WTC11 (cell line): ENCODE results near the gene MORC1. TPM values are rescaled to one million over a fixed set of nuclear protein-coding genes. Genes with fewer than 3 reads are reported as not detected.

Experiments used
- ATAC-seq: fragments of 200-7000 bp; cut with Tn5 transposase; 2 replicates; pipeline ENCODE4 v1.10.0; 2021; ENCODE audit warnings: mild to moderate bottlenecking, moderate library complexity
- CTCF ChIA-PET: fragments of 300-600 bp; sonication (Branson Sonifier 250); formaldehyde crosslinking; loops from one replicate; lab custom pipeline; 2021; ENCODE audit warnings: antibody characterized with exemption; lab: Charles Lee
- POLR2A ChIA-PET: fragments of 350-600 bp; sonication (Branson Sonifier 250); formaldehyde crosslinking; loops from one replicate; lab custom pipeline; 2021; ENCODE audit warnings: antibody characterized with exemption; lab: Charles Lee
- DNase-seq: peaks from one replicate; pipeline ENCODE4 v3.0.0; 2021; ENCODE audit warnings: low spot score
- H3K27ac Mint-ChIP-seq: 2 replicates; pipeline ENCODE4 v1.8.0; 2021; ENCODE audit warnings: mixed read lengths
- H3K27me3 Mint-ChIP-seq: 2 replicates; pipeline ENCODE4 v1.8.0; 2021; ENCODE audit warnings: low read depth, mild to moderate bottlenecking, moderate library complexity, mixed read lengths
- H3K36me3 Mint-ChIP-seq: 2 replicates; pipeline ENCODE4 v1.8.0; 2021; ENCODE audit warnings: mixed read lengths
- H3K4me1 Mint-ChIP-seq: 2 replicates; pipeline ENCODE4 v1.8.0; 2022; ENCODE audit warnings: mixed read lengths
- H3K4me3 Mint-ChIP-seq: 2 replicates; pipeline ENCODE4 v1.8.0; 2021; ENCODE audit warnings: mild to moderate bottlenecking, moderate library complexity, mixed read lengths
- H3K9me3 Mint-ChIP-seq: 2 replicates; pipeline ENCODE4 v1.8.0; 2021; ENCODE audit warnings: mixed read lengths
- ATF1 ChIP-seq: sonication (generic); formaldehyde crosslinking; IDR thresholded peaks from 2 replicates; pipeline ENCODE4 v1.8.1; 2023; ENCODE audit warnings: mild to moderate bottlenecking, moderate library complexity, missing genetic modification reagents
- CTCF ChIP-seq: fragments of 200-600 bp; IDR thresholded peaks from 2 replicates; pipeline ENCODE4 v1.8.0; 2022; ENCODE audit warnings: antibody characterized with exemption
- ERG ChIP-seq: fragments of 250-450 bp; sonication (Bioruptor Pico); IDR thresholded peaks from 2 replicates; pipeline ENCODE4 v1.8.0; 2021; ENCODE audit warnings: mild to moderate bottlenecking
- HMGXB4 ChIP-seq: sonication (generic); formaldehyde crosslinking; IDR thresholded peaks from 2 replicates; pipeline ENCODE4 v1.8.1; 2023; ENCODE audit warnings: mild to moderate bottlenecking, moderate library complexity, missing genetic modification reagents
- IRF1 ChIP-seq: sonication (generic); formaldehyde crosslinking; IDR thresholded peaks from 2 replicates; pipeline ENCODE4 v1.8.0; 2023; ENCODE audit warnings: missing genetic modification reagents
- JUN ChIP-seq: sonication (generic); formaldehyde crosslinking; IDR thresholded peaks from 2 replicates; pipeline ENCODE4 v1.8.0; 2023; ENCODE audit warnings: mild to moderate bottlenecking, missing genetic modification reagents
- KAT7 ChIP-seq: sonication (generic); formaldehyde crosslinking; IDR thresholded peaks from 2 replicates; pipeline ENCODE4 v1.8.1; 2023; ENCODE audit warnings: missing genetic modification reagents, mild to moderate bottlenecking, borderline replicate concordance
- MAX ChIP-seq: sonication (generic); formaldehyde crosslinking; IDR thresholded peaks from 2 replicates; pipeline ENCODE4 v1.8.0; 2022; ENCODE audit warnings: mild to moderate bottlenecking, missing genetic modification reagents
- NFYB ChIP-seq: sonication (generic); formaldehyde crosslinking; conservative IDR thresholded peaks from 2 replicates; pipeline ENCODE4 v1.8.0; 2022; ENCODE audit warnings: low read depth, missing genetic modification reagents
- PRDM15 ChIP-seq: sonication (generic); formaldehyde crosslinking; IDR thresholded peaks from 2 replicates; pipeline ENCODE4 v1.8.0; 2022; ENCODE audit warnings: missing genetic modification reagents
- TCF7 ChIP-seq: sonication (generic); formaldehyde crosslinking; IDR thresholded peaks from 2 replicates; pipeline ENCODE4 v1.8.0; 2022; ENCODE audit warnings: mild to moderate bottlenecking, low read depth, missing genetic modification reagents, moderate library complexity
- ZBTB43 ChIP-seq: sonication (generic); formaldehyde crosslinking; IDR thresholded peaks from 2 replicates; pipeline ENCODE4 v1.8.1; 2023; ENCODE audit warnings: mild to moderate bottlenecking, missing genetic modification reagents
- ZNF232 ChIP-seq: sonication (generic); formaldehyde crosslinking; IDR thresholded peaks from 2 replicates; pipeline ENCODE4 v1.8.0; 2022; ENCODE audit warnings: mild to moderate bottlenecking, missing genetic modification reagents
- total RNA-seq: library from RNA; stranded (reverse); gene quantifications from 3 replicates; pipeline ENCODE4 v1.2.3, GENCODE V29; 2021

MORC1 gene
- total RNA-seq, 1 experiment from 2014 or later, result not detected

- H3K4me1 Mint-ChIP-seq, result no peaks in the 10 kb centered on the region
- no peak for DNase-seq
- H3K27me3 Mint-ChIP-seq, result no peaks in the 10 kb centered on the region
- no peak overlapping the region for H3K27ac Mint-ChIP-seq
- peak; percentile 52 for ATAC-seq
- no peak overlapping the region for H3K4me3 Mint-ChIP-seq
- TF ChIP-seq TCF7 (no peak), ERG (CRISPR knock-in tag) (no peak), IRF1 (CRISPR knock-in tag) (no peak)
- ChIA-PET CTCF (interaction anchor here (1.4 to 2.0 kb wide), 2 partner anchors 19 to 219 kb away, joined by 3 to 17 read pairs; no protein-coding TSS in a partner anchor), POLR2A (no interaction called here)
- no peaks in the 10 kb centered on the region for H3K9me3 Mint-ChIP-seq
- H3K36me3 Mint-ChIP-seq, result no peaks in the 10 kb centered on the region
These were observed 112.5 kb downstream of the MORC1 start for GRCh38 chr3:109005443-109005842.

GRCh38 chr3:108998436-108998835, 119.5 kb downstream of the MORC1 start:
- DNase-seq (no peak), ATAC-seq (no peak)
- Mint-ChIP-seq H3K4me1 (no peaks in the 10 kb centered on the region), H3K36me3 (no peaks in the 10 kb centered on the region), H3K9me3 (no peaks in the 10 kb centered on the region), H3K27me3 (no peaks in the 10 kb centered on the region), H3K4me3 (no peak overlapping the region), H3K27ac (no peak overlapping the region)
- POLR2A ChIA-PET, result no interaction called here
- no peak for TF ChIP-seq NFYB (CRISPR knock-in tag)
- CTCF ChIA-PET, result interaction anchor here (1.2 kb wide), 1 partner anchor 25 kb away, joined by 4 read pairs; no protein-coding TSS in a partner anchor

- Mint-ChIP-seq H3K27me3 (no peaks in the 10 kb centered on the region), H3K4me1 (no peaks in the 10 kb centered on the region)
- POLR2A ChIA-PET, result no interaction called here
These were observed 132.1 kb downstream of the MORC1 start for GRCh38 chr3:108985844-108986243.

GRCh38 chr3:108983051-108983450, 134.9 kb downstream of the MORC1 start:
- H3K4me3 Mint-ChIP-seq, result no peak overlapping the region
- no peaks in the 10 kb centered on the region for H3K27me3 Mint-ChIP-seq
- H3K4me1 Mint-ChIP-seq, result no peaks in the 10 kb centered on the region
- DNase-seq (no peak), ATAC-seq (no peak)
- no peaks in the 10 kb centered on the region for H3K36me3 Mint-ChIP-seq
- H3K27ac Mint-ChIP-seq, result no peak overlapping the region
- ChIA-PET POLR2A (no interaction called here), CTCF (no interaction called here)
- no peaks in the 10 kb centered on the region for H3K9me3 Mint-ChIP-seq
- no peak for TF ChIP-seq HMGXB4 (CRISPR knock-in tag)
- TF ChIP-seq ATF1, result no peak
- no peak for TF ChIP-seq ZBTB43
- no peak for TF ChIP-seq JUN
- TF ChIP-seq TCF7, result no peak
- no peak for TF ChIP-seq ZNF232 (CRISPR knock-in tag)
- TF ChIP-seq KAT7 (CRISPR knock-in tag), result no peak
- no peak for TF ChIP-seq CTCF

More at GRCh38 chr3:108985844-108986243, 132.1 kb downstream of the MORC1 start:
- H3K36me3 Mint-ChIP-seq, result no peaks in the 10 kb centered on the region
- no peaks in the 10 kb centered on the region for H3K9me3 Mint-ChIP-seq
- CTCF ChIA-PET, result interaction anchor here (2.3 to 2.6 kb wide), 2 partner anchors 38 to 71 kb away, joined by 8 to 10 read pairs; no protein-coding TSS in a partner anchor
- H3K27ac Mint-ChIP-seq, result no peak overlapping the region
- no peak for DNase-seq
- no peak for ATAC-seq
- peak; percentile 89 for TF ChIP-seq PRDM15 (CRISPR knock-in tag)
- no peak for TF ChIP-seq MAX (CRISPR knock-in tag)
- TF ChIP-seq, all 79 proteins: peak for 1
- H3K4me3 Mint-ChIP-seq, result no peak overlapping the region
